Bronchial epithelial cell (primary cell): ENCODE data around the gene CHN1. TPM values are rescaled to one million over a fixed set of nuclear protein-coding genes. Genes with fewer than 3 reads are reported as not detected.

Source experiments
- DNase-seq: peaks from one replicate; pipeline ENCODE4 v3.0.0-alpha.2; 2010; ENCODE audit warnings: low read depth
- FAIRE-seq: peaks from 2 replicates; lab custom pipeline; 2011; peaks lifted over from hg19 to GRCh38; lab: Jason Lieb, UNC
- H3K27me3 ChIP-seq: 2 replicates; pipeline ENCODE4 v1.5.1; 2011; ENCODE audit warnings: low read length; ENCODE audit not compliant: control insufficient read depth, insufficient read depth
- H3K36me3 ChIP-seq: 2 replicates; pipeline ENCODE4 v1.5.1; 2011; ENCODE audit warnings: low read length; ENCODE audit not compliant: control insufficient read depth, insufficient read depth
- H3K4me3 ChIP-seq: 2 replicates; pipeline ENCODE4 v1.5.1; 2011; ENCODE audit warnings: mild to moderate bottlenecking, low read depth, low read length, control low read depth
- total RNA-seq: library from RNA; depleted of rRNA; stranded (reverse); fragments of >200 nt; gene quantifications from 2 replicates; pipeline ENCODE4 v1.2.1, GENCODE V29; 2014
- TF ChIP-seq, protein P1 (sequence below): IDR thresholded peaks from 2 replicates; pipeline ENCODE4 v1.5.1; 2011; ENCODE audit warnings: mild to moderate bottlenecking, moderate library complexity, low read length, control low read depth, inconsistent platforms; ENCODE audit not compliant: insufficient read depth, severe bottlenecking

The CHN1 gene
- total RNA-seq, 1 donor from 2014 or later, result 2.6 TPM

DNA sequence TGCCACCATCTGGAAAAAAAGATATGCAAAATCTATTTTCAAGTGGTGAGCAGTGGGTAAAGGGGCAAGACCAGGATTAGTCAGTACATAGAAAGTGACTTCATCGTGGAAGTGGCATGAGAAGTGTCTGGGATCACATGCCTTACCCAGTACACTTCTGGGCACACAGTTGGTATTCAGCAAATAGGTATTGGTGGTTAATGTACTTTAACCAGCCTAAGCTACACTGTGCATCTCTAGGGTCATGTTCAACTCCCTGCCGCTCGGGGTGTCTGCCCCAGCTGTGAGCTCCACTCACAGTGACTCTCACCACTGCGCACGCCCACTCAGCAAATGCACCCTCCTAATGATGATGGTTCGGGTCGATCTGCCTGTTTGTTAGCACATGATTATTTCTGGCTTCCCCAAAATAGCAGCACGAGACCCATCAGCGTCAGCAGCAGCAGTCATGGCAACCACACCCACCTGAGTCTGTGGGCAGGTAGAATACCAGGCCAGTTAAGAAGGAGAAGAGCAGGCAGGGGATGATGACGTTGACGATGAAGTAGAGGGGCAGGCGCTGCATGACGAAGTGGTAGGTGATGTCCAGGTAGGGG is 252.0 kb downstream of the CHN1 start:
- FAIRE-seq (no peak), DNase-seq (peak; percentile 17)
- TF ChIP-seq, protein P1, sequence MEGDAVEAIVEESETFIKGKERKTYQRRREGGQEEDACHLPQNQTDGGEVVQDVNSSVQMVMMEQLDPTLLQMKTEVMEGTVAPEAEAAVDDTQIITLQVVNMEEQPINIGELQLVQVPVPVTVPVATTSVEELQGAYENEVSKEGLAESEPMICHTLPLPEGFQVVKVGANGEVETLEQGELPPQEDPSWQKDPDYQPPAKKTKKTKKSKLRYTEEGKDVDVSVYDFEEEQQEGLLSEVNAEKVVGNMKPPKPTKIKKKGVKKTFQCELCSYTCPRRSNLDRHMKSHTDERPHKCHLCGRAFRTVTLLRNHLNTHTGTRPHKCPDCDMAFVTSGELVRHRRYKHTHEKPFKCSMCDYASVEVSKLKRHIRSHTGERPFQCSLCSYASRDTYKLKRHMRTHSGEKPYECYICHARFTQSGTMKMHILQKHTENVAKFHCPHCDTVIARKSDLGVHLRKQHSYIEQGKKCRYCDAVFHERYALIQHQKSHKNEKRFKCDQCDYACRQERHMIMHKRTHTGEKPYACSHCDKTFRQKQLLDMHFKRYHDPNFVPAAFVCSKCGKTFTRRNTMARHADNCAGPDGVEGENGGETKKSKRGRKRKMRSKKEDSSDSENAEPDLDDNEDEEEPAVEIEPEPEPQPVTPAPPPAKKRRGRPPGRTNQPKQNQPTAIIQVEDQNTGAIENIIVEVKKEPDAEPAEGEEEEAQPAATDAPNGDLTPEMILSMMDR, result no peak
- H3K36me3 ChIP-seq, result no peaks in the 10 kb centered on the region
- H3K4me3 ChIP-seq, result no peak overlapping the region
- H3K27me3 ChIP-seq, result no peaks in the 10 kb centered on the region

DNA sequence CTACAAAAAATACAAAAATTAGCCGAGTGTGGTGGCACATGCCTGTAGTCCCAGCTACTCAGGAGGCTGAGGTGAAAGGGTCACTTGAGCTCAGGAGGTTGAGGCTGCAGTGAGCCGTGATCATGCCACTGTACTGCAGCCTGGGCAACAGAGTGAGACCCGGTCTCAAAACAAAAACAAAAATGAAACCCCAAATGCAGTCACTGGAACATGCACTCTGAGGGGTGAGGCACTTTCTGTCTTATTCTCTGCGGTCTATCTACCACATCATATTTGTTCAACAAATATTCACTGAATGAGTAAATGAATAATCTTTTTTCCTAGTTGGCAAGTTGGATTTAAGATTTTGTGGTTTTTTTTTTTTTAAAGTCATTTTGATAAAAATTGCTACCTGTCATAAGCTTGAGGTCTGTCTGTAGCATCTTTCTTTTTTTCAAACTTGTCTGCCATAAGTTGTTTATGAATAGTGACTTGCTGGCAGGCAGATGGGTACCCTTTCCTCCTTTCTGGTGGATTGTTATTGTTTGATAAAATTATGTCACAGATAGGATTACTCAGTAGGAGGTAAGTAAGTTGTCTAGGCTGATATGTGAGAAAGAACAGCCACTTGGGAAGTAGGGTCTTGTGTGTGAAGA is 252.7 kb downstream of the CHN1 start:
- Histone ChIP-seq H3K36me3 (no peaks in the 10 kb centered on the region), H3K27me3 (peaks cover 2% of the 10 kb centered on the region), H3K4me3 (no peak overlapping the region)
- FAIRE-seq (no peak), DNase-seq (peak; percentile 51)
- TF ChIP-seq, protein P1, result no peak

DNA sequence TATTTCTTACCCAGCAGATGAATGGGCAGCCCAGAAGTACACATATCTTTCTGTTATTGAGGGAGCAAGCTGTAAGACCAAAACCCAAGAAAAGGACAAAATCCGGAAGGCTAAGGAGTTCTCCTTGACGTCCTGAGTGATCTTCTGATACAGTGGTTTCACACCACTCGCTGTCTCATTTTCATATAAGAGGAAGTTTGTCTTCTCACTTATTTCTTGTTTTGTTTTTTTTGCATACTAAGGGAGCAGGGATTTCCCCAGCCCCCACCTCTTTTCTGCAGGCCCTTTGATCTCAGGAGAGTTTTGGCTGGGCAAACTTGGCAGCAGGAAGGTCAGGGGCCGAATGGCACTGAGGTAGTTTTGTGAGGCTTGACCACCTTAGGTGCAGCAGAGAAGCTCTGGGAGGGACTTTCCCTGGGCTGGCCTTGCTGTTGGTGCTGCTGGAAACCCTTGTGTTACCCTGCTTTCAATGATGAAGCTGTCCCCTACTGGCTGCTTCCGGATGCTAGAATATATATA is 254.2 kb downstream of the CHN1 start:
- TF ChIP-seq, protein P1, result no peak
- FAIRE-seq (no peak), DNase-seq (no peak)
- H3K4me3 ChIP-seq, result no peak overlapping the region
- no peaks in the 10 kb centered on the region for H3K36me3 ChIP-seq
- peaks cover 2% of the 10 kb centered on the region for H3K27me3 ChIP-seq

DNA sequence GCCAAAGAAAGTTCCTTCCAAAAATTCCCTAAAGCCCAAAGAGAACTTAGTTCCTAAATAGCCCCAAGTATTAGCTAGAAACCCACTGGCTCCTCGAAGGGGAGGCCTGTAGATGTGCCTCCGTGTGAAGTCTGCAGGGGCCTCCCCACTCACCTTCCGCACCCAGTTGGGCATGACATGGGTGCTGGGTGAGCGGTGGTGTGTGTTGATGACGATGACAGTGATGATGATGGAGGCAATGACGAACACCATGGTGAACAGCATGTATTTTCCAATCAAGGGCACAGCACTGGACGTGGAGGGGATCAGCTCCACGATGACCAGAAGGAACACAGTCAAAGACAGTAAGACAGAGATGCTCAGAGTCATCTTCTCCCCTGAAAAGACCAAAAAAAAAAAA is 255.4 kb downstream of the CHN1 start:
- DNase-seq (no peak), FAIRE-seq (no peak)
- Histone ChIP-seq H3K36me3 (no peaks in the 10 kb centered on the region), H3K27me3 (peaks cover 2% of the 10 kb centered on the region), H3K4me3 (no peak overlapping the region)
- TF ChIP-seq, protein P1, result no peak

DNA sequence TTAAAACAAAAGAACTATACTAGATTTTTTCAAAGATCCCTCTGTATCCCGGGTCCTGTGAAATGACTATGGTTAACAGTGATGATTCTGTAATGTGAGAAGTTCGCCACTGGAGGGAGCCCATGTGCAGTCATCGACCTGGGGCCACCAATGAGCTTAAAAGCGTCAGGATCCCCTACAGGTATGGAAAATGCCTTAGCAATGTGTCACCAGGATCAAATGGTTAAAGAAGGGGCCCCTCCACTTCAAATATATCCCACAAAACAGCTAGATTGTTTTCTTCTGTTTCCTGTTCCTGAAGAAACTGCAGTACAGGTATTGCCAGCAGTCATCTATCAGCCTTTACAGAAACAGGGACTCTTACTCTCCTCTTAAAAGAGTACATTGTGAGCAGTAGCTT is 256.2 kb downstream of the CHN1 start:
- Histone ChIP-seq H3K36me3 (no peaks in the 10 kb centered on the region), H3K27me3 (peaks cover 2% of the 10 kb centered on the region), H3K4me3 (no peak overlapping the region)
- FAIRE-seq (no peak), DNase-seq (peak; percentile 84)
- TF ChIP-seq, protein P1, result peak; percentile 69

Other genes starting within 250 kb of the CHN1 start
- not detected in 2 replicates for gene CHRNA1, start 240.9 kb downstream of the CHN1 start, total RNA-seq
- 26.1 and 32.1 TPM in 2 replicates for gene ATF2, start 162.8 kb upstream of the CHN1 start, total RNA-seq
- gene ATP5MC3, start 176.3 kb upstream of the CHN1 start, total RNA-seq, result 76.1 and 80.3 TPM in 2 replicates